H1 (cell line): ENCODE data around the gene ARHGAP42. TPM values are rescaled to one million over a fixed set of nuclear protein-coding genes. Genes with fewer than 3 reads are reported as not detected.

Experiments
- CTCF ChIA-PET: fragments of 300-600 bp; sonication (Branson Sonifier 250); formaldehyde crosslinking; loops from one replicate; lab custom pipeline; 2021; ENCODE audit not compliant: partially characterized antibody; lab: Charles Lee
- POLR2A ChIA-PET: fragments of 300-600 bp; sonication (Branson Sonifier 250); formaldehyde crosslinking; loops from one replicate; lab custom pipeline; 2021; ENCODE audit warnings: inconsistent platforms; ENCODE audit not compliant: partially characterized antibody; lab: Charles Lee
- DNase-seq, 2 experiments: peaks; one replicate each; pipeline versions ENCODE4 v3.0.0 to v3.0.0-alpha.2; 2010 to 2022; ENCODE audit warnings: low spot score in 2 of 2, low read depth in 1 of 2, mixed read lengths in 1 of 2
- FAIRE-seq: peaks from 2 replicates; lab custom pipeline; 2011; peaks lifted over from hg19 to GRCh38; lab: Jason Lieb, UNC
- H2AFZ ChIP-seq: 2 replicates; pipeline ENCODE4 v1.8.1; 2012; ENCODE audit warnings: low read length, inconsistent platforms
- H2AK5ac ChIP-seq: 2 replicates; pipeline ENCODE4 v1.6.1; 2013; ENCODE audit warnings: low read depth, low read length
- H2BK120ac ChIP-seq: replicated peaks from 2 replicates; pipeline ENCODE3; 2013; ENCODE audit warnings: low read depth, low read length, inconsistent platforms
- H2BK12ac ChIP-seq: 2 replicates; pipeline ENCODE4 v1.6.1; 2013; ENCODE audit warnings: low read depth, low read length
- H2BK15ac ChIP-seq: 2 replicates; pipeline ENCODE4 v1.6.1; 2013; ENCODE audit warnings: low read length
- H2BK20ac ChIP-seq: 2 replicates; pipeline ENCODE4 v1.6.1; 2013; ENCODE audit warnings: low read length
- H2BK5ac ChIP-seq: 2 replicates; pipeline ENCODE4 v1.6.1; 2013; ENCODE audit warnings: low read depth, low read length
- H3K14ac ChIP-seq: 2 replicates; pipeline ENCODE4 v1.6.1; 2013; ENCODE audit warnings: inconsistent platforms; ENCODE audit not compliant: insufficient read length
- H3K18ac ChIP-seq: 2 replicates; pipeline ENCODE4 v1.6.1; 2013; ENCODE audit warnings: low read length; ENCODE audit errors: extremely low read depth
- H3K23ac ChIP-seq: 2 replicates; pipeline ENCODE4 v1.6.1; 2013; ENCODE audit warnings: inconsistent platforms; ENCODE audit not compliant: insufficient read length
- H3K23me2 ChIP-seq: 2 replicates; pipeline ENCODE4 v1.6.1; 2013; ENCODE audit warnings: low read depth, low read length
- H3K27ac ChIP-seq: 2 replicates; pipeline ENCODE4 v1.6.1; 2011; ENCODE audit warnings: low read depth, low read length, inconsistent platforms
- H3K27me3 ChIP-seq, 4 experiments: replicated peaks in 1 of 4; 1 replicate in 1 of 4; 2 replicates in 3 of 4; pipeline versions ENCODE4 v1.6.1 to v1.8.1; 2011 to 2013; ENCODE audit warnings: low read length in 3 of 4, mild to moderate bottlenecking in 3 of 4, inconsistent platforms in 2 of 4, mixed read lengths in 2 of 4, moderate library complexity in 1 of 4; ENCODE audit not compliant: control insufficient read depth in 3 of 4, insufficient read depth in 3 of 4; ENCODE audit errors: extremely low read depth in 1 of 4
- H3K36me3 ChIP-seq, 4 experiments: 2 replicates each; pipeline versions ENCODE4 v1.6.1 to v1.8.1; 2011 to 2013; ENCODE audit warnings: mild to moderate bottlenecking in 4 of 4, low read length in 3 of 4, moderate library complexity in 2 of 4, control low read depth in 1 of 4, inconsistent platforms in 1 of 4; ENCODE audit not compliant: insufficient read depth in 4 of 4, control insufficient read depth in 2 of 4
- H3K4ac ChIP-seq: replicated peaks from 2 replicates; pipeline ENCODE3; 2013; ENCODE audit warnings: low read length, low read depth, mixed read lengths, inconsistent platforms; ENCODE audit not compliant: insufficient read length
- H3K4me1 ChIP-seq, 4 experiments: replicated peaks in 1 of 4; 1 replicate in 1 of 4; 2 replicates in 3 of 4; pipeline versions ENCODE4 v1.6.1 to v1.8.1; 2011 to 2013; ENCODE audit warnings: low read length in 3 of 4, inconsistent platforms in 2 of 4, mixed read lengths in 1 of 4; ENCODE audit not compliant: insufficient read depth in 4 of 4, control insufficient read depth in 3 of 4
- H3K4me2 ChIP-seq, 2 experiments: 2 replicates each; pipeline versions ENCODE4 v1.6.1 to v1.8.1; 2011 to 2013; ENCODE audit warnings: low read depth in 2 of 2, low read length in 2 of 2, control low read depth in 1 of 2, inconsistent platforms in 1 of 2, mild to moderate bottlenecking in 1 of 2; ENCODE audit not compliant: insufficient read depth in 1 of 2
- H3K4me3 ChIP-seq, 4 experiments: fragments of 200-600, 300-600 bp in 1 of 4; sonication (generic), shearing (Covaris generic), sonication (Bioruptor Twin) in 1 of 4; 2 replicates each; pipeline versions ENCODE4 v1.5.1 to v1.8.1; 2011 to 2016; ENCODE audit warnings: low read length in 4 of 4, low read depth in 3 of 4, control low read depth in 2 of 4, inconsistent platforms in 2 of 4, mild to moderate bottlenecking in 2 of 4, mixed read lengths in 1 of 4, moderate library complexity in 1 of 4; ENCODE audit not compliant: insufficient read depth in 2 of 4; ENCODE audit errors: extremely low read depth in 1 of 4
- H3K56ac ChIP-seq: replicated peaks from 2 replicates; pipeline ENCODE3; 2013; ENCODE audit warnings: low read depth, mild to moderate bottlenecking, mixed read lengths, low read length, inconsistent platforms; ENCODE audit not compliant: insufficient read length
- H3K79me1 ChIP-seq: 2 replicates; pipeline ENCODE4 v1.6.1; 2013; ENCODE audit warnings: low read depth, low read length, control low read depth
- H3K79me2 ChIP-seq, 2 experiments: 2 replicates each; pipeline versions ENCODE4 v1.6.1 to v1.8.1; 2012 to 2013; ENCODE audit warnings: low read length in 2 of 2, mild to moderate bottlenecking in 2 of 2, inconsistent platforms in 1 of 2; ENCODE audit not compliant: insufficient read depth in 2 of 2, control insufficient read depth in 1 of 2
- H3K9ac ChIP-seq, 4 experiments: replicated peaks in 1 of 4; 1 replicate in 1 of 4; 2 replicates in 3 of 4; pipeline versions ENCODE4 v1.6.1 to v1.8.1; 2011 to 2013; ENCODE audit warnings: low read depth in 3 of 4, low read length in 3 of 4, control low read depth in 2 of 4, mild to moderate bottlenecking in 2 of 4, moderate library complexity in 2 of 4, inconsistent platforms in 1 of 4; ENCODE audit errors: extremely low read depth in 1 of 4
- H3K9me3 ChIP-seq, 2 experiments: 2 replicates each; pipeline versions ENCODE4 v1.6.1 to v1.8.1; 2012 to 2013; ENCODE audit warnings: mild to moderate bottlenecking in 2 of 2, moderate library complexity in 2 of 2, control low read depth in 1 of 2, inconsistent platforms in 1 of 2, low read depth in 1 of 2, low read length in 1 of 2, mixed read lengths in 1 of 2; ENCODE audit not compliant: insufficient read depth in 2 of 2
- H4K20me1 ChIP-seq, 2 experiments: replicated peaks in 1 of 2; 2 replicates each; pipeline versions ENCODE3 to v1.8.1; 2011 to 2013; ENCODE audit warnings: inconsistent platforms in 2 of 2, low read length in 2 of 2, mild to moderate bottlenecking in 1 of 2; ENCODE audit not compliant: insufficient read depth in 2 of 2, control insufficient read depth in 1 of 2
- H4K5ac ChIP-seq: 2 replicates; pipeline ENCODE4 v1.6.1; 2013; ENCODE audit warnings: low read length, low read depth, mixed read lengths, inconsistent platforms; ENCODE audit not compliant: insufficient read length
- H4K8ac ChIP-seq: 2 replicates; pipeline ENCODE4 v1.8.0; 2013; ENCODE audit warnings: mild to moderate bottlenecking, moderate library complexity, low read length, inconsistent platforms; ENCODE audit not compliant: insufficient read depth; ENCODE audit errors: extremely low read depth
- H4K91ac ChIP-seq: replicated peaks from 2 replicates; pipeline ENCODE3; 2013; ENCODE audit warnings: low read length, mixed read lengths, inconsistent platforms; ENCODE audit not compliant: insufficient read length
- SIRT6 ChIP-seq: IDR thresholded peaks from one replicate; pipeline ENCODE4 v1.7.1; 2012; ENCODE audit warnings: low read length, inconsistent platforms
- WGBS, 2 experiments: shearing (Covaris generic) in 1 of 2; methylation state at CpG; one replicate each; pipeline versions ENCODE4 v1.1.6 to v1.1.7; 2013 to 2015; ENCODE audit warnings: low lambda C conversion rate in 2 of 2, mixed read lengths in 2 of 2, inconsistent platforms in 1 of 2, low coverage in 1 of 2, missing lambda C conversion rate in 1 of 2; ENCODE audit not compliant: insufficient replicate concordance in 2 of 2, insufficient coverage in 1 of 2, insufficient read length in 1 of 2; ENCODE audit errors: extremely low coverage in 1 of 2, missing lambda C conversion rate in 1 of 2; 5-methylcytosine and 5-hydroxymethylcytosine counted together
- polyA plus RNA-seq, 7 experiments: library from polyadenylated mRNA; depleted of rRNA in 3 of 7; stranded (reverse) in 5 of 7; unstranded in 2 of 7; fragments of >200 nt in 5 of 7; fragments of 200-250 nt in 2 of 7; gene quantifications; 1 replicate in 5 of 7; 2 replicates in 1 of 7; 4 replicates in 1 of 7; pipeline versions ENCODE4 v1.2.1 to v1.2.3, GENCODE V29; 2011 to 2013; ENCODE audit warnings: missing spikeins in 2 of 7, mixed read lengths in 2 of 7
- total RNA-seq: library from RNA; stranded (reverse); fragmentation: NEBNext Ultra II Directional; extraction: Animal tissue kit (Norgen Biotek cat#: 25700); gene quantifications from 2 replicates; pipeline ENCODE4 v1.2.1, GENCODE V29; 2021

ARHGAP42 gene
- total and polyA plus RNA-seq, 2 of the 8 experiments (the other 6 are each of a cell fraction or from before 2014, with no cell fraction given), result 22.2 to 33.5 TPM

GRCh38 chr11:100821198-100821597 lies 134.1 kb downstream of the ARHGAP42 start:
- no peak overlapping the region; the same call in 1 of the 2 replicates for H2BK5ac ChIP-seq
- H3K9ac ChIP-seq, result no peak overlapping the region
- no peak overlapping the region; a peak in 1 of 4 replicates for H3K4me2 ChIP-seq
- FAIRE-seq (peak; percentile 36), DNase-seq (no peak)
- ChIA-PET CTCF (interaction anchor here (0.7 to 2.9 kb wide), 6 partner anchors 10 to 140 kb away, joined by 3 to 8 read pairs (median 6); no protein-coding TSS in a partner anchor), POLR2A (interaction anchor here (1.2 to 1.4 kb wide), 2 partner anchors 11 to 46 kb away, joined by 3 read pairs; no protein-coding TSS in a partner anchor)
- 0 out of 2 replicates have a peak overlapping the region, but pooled peaks have one; percentile 2 for H3K27ac ChIP-seq
- no peaks in the 10 kb centered on the region for H3K23me2 ChIP-seq
- no peak overlapping the region for H2BK120ac ChIP-seq
- H4K91ac ChIP-seq, result no peak overlapping the region
- H4K8ac ChIP-seq, result no peak overlapping the region
- H3K14ac ChIP-seq, result no peak overlapping the region
- H3K79me1 ChIP-seq, result no peaks in the 10 kb centered on the region
- H3K23ac ChIP-seq, result no peak overlapping the region
- no peak overlapping the region for H2BK12ac ChIP-seq
- no peak overlapping the region for H4K5ac ChIP-seq
- no peak overlapping the region for H2AFZ ChIP-seq
- 75% methylated on average over 2 of the region's 2 CpGs; no CpG with 5 or more reads in 1 of the 2 experiments for WGBS, 2 experiments
- H3K9me3 ChIP-seq, result no peaks in the 10 kb centered on the region
- no peak overlapping the region for H3K18ac ChIP-seq
- H4K20me1 ChIP-seq, result no peaks in the 10 kb centered on the region
- no peak overlapping the region for H3K4ac ChIP-seq
- H2AK5ac ChIP-seq, result no peak overlapping the region
- no peak overlapping the region for H3K4me3 ChIP-seq
- H3K4me1 ChIP-seq, result peaks cover 0 to 10% (median 6%) of the 10 kb centered on the region in 4 experiments; a peak in 5 of 7 replicates
- peaks cover 0 to 2% (median 0%) of the 10 kb centered on the region in 4 experiments; a peak in 1 of 7 replicates for H3K27me3 ChIP-seq
- H2BK15ac ChIP-seq, result no peak overlapping the region
- no peaks in the 10 kb centered on the region for H3K36me3 ChIP-seq
- H3K79me2 ChIP-seq, result peaks cover 0 to 24% of the 10 kb centered on the region in 2 experiments; a peak in 3 of 4 replicates
- no peak overlapping the region for H3K56ac ChIP-seq
- H2BK20ac ChIP-seq, result no peak overlapping the region
- TF ChIP-seq SIRT6, result no peak
